SH-SY5Y (cell line): ENCODE measurements around the gene INO80.

Experiments used
- GATA2 ChIP-seq: IDR thresholded peaks from 2 replicates; pipeline ENCODE4 v1.6.1; 2011; ENCODE audit warnings: mild to moderate bottlenecking, low read depth, low read length
- GATA3 ChIP-seq: IDR thresholded peaks from 2 replicates; pipeline ENCODE4 v1.6.1; 2011; ENCODE audit warnings: low read depth, mild to moderate bottlenecking, low read length, moderate library complexity

- TF ChIP-seq GATA2, result no peak
- no peak for TF ChIP-seq GATA3
These were observed 155.8 kb downstream of the INO80 start for GRCh38 chr15:40960151-40960885.
